K562 (cell line): Measurements from ENCODE around the gene TBL1X. TPM values are rescaled to one million over a fixed set of nuclear protein-coding genes. Genes with fewer than 3 reads are reported as not detected.
A peak's percentile ranks its signal among the peaks of the same experiment; 100 is the strongest.

Experiments
- ARID2 ChIP-seq: fragments of 450-650 bp; IDR thresholded peaks from 2 replicates; pipeline ENCODE4 v1.6.1; 2017; ENCODE audit warnings: antibody characterized with exemption, mild to moderate bottlenecking
- FOXP4 ChIP-seq: sonication (generic); formaldehyde crosslinking; IDR thresholded peaks from 2 replicates; pipeline ENCODE4 v1.8.0; 2022; ENCODE audit warnings: mild to moderate bottlenecking, missing genetic modification reagents, borderline replicate concordance
- HDAC2 ChIP-seq: fragments of 450-650 bp; IDR thresholded peaks from 2 replicates; pipeline ENCODE4 v1.6.1; 2016; ENCODE audit warnings: mild to moderate bottlenecking
- HNRNPUL1 ChIP-seq: fragments of 200-400 bp; formaldehyde crosslinking; IDR thresholded peaks from 2 replicates; pipeline ENCODE4 v1.6.1; 2017; ENCODE audit warnings: low read length
- KDM2B ChIP-seq: fragments of 250-450 bp; sonication (Bioruptor Pico); IDR thresholded peaks from 2 replicates; pipeline ENCODE4 v1.8.0; 2021; ENCODE audit warnings: mild to moderate bottlenecking, moderate library complexity
- MEF2D ChIP-seq: conservative IDR thresholded peaks from 2 replicates; pipeline ENCODE4 v1.6.1; 2016; ENCODE audit warnings: low read depth, missing genetic modification characterization, missing compliant biosample characterization
- MTF1 ChIP-seq: fragments of 250-450 bp; sonication (Bioruptor Pico); IDR thresholded peaks from 2 replicates; pipeline ENCODE4 v1.9.0; 2021; ENCODE audit warnings: moderate library complexity, mild to moderate bottlenecking, inconsistent platforms, borderline replicate concordance
- NFRKB ChIP-seq: fragments of 450-650 bp; IDR thresholded peaks from 2 replicates; pipeline ENCODE4 v1.6.1; 2016; ENCODE audit warnings: low read depth
- PTRF ChIP-seq: fragments of 450-650 bp; IDR thresholded peaks from 2 replicates; pipeline ENCODE4 v1.6.1; 2016; ENCODE audit warnings: mild to moderate bottlenecking, missing genetic modification characterization, missing compliant biosample characterization
- RB1 ChIP-seq: fragments of 450-650 bp; IDR thresholded peaks from 2 replicates; pipeline ENCODE4 v1.6.1; 2017; ENCODE audit warnings: low read depth, mild to moderate bottlenecking
- U2AF2 ChIP-seq: fragments of 200-400 bp; formaldehyde crosslinking; optimal IDR thresholded peaks from 2 replicates; pipeline ENCODE3; 2017; ENCODE audit warnings: low read depth, mild to moderate bottlenecking, low read length
- ZC3H11A ChIP-seq: IDR thresholded peaks from 2 replicates; pipeline ENCODE4 v1.6.1; 2012; ENCODE audit warnings: low read depth, low read length, improper control_type of control experiment
- ZNF347 ChIP-seq: fragments of 450-650 bp; formaldehyde crosslinking; IDR thresholded peaks from 2 replicates; pipeline ENCODE4 v1.4.0; 2020; ENCODE audit warnings: low read depth, mild to moderate bottlenecking, moderate library complexity
- ZNF384 ChIP-seq: IDR thresholded peaks from 2 replicates; pipeline ENCODE4 v1.6.1; 2012; ENCODE audit warnings: low read depth, low read length, improper control_type of control experiment
- ZNF586 ChIP-seq: fragments of 450-650 bp; formaldehyde crosslinking; conservative IDR thresholded peaks from 2 replicates; pipeline ENCODE4 v1.4.0; 2020; ENCODE audit warnings: mild to moderate bottlenecking, moderate library complexity
- ZNF609 ChIP-seq: sonication (generic); formaldehyde crosslinking; IDR thresholded peaks from 2 replicates; pipeline ENCODE4 v1.8.1; 2023; ENCODE audit warnings: missing genetic modification reagents, mild to moderate bottlenecking, borderline replicate concordance
- polyA plus RNA-seq, 8 experiments: library from polyadenylated mRNA; depleted of rRNA in 4 of 8; stranded (reverse) in 5 of 8; unstranded in 3 of 8; fragments of >200 nt; fragmentation: Nextera tagmentation in 2 of 8; fragmentation: Illumina TruSeq in 1 of 8; extraction: Ambion mirVana in 2 of 8; extraction: Trizol in 1 of 8; gene quantifications; 2 replicates each; pipeline versions ENCODE4 v1.2.1 to v1.2.3, GENCODE V29; 2011 to 2014; ENCODE audit warnings: inconsistent platforms in 1 of 8, missing spikeins in 1 of 8
- total RNA-seq, 7 experiments: library from RNA; depleted of rRNA in 6 of 7; stranded (reverse); fragments of >200 nt in 6 of 7; fragmentation: Illumina TruSeq in 2 of 7; extraction: Trizol in 2 of 7; gene quantifications; 2 replicates each; pipeline versions ENCODE4 v1.2.1 to v1.2.3, GENCODE V29; 2011 to 2021; ENCODE audit warnings: low replicate concordance in 1 of 7
- TF ChIP-seq, protein P1 (sequence below): fragments of 250-450 bp; sonication (Bioruptor Pico); IDR thresholded peaks from 2 replicates; pipeline ENCODE4 v1.4.0; 2020
- TF ChIP-seq, protein P2 (sequence below): fragments of 450-650 bp; IDR thresholded peaks from 2 replicates; pipeline ENCODE4 v1.6.1; 2016; ENCODE audit warnings: low read depth, mild to moderate bottlenecking, moderate library complexity
- TF ChIP-seq, protein P3 (sequence below), 2 experiments: fragments of 450-650 bp; IDR thresholded peaks; 2 replicates each; pipeline ENCODE4 v1.6.1; 2016

TBL1X gene
- total and polyA plus RNA-seq, 9 of the 15 experiments (the other 6 are each of a cell fraction or from before 2014, with no cell fraction given): 6.0 to 49.6 (median 19.7) TPM

DNA sequence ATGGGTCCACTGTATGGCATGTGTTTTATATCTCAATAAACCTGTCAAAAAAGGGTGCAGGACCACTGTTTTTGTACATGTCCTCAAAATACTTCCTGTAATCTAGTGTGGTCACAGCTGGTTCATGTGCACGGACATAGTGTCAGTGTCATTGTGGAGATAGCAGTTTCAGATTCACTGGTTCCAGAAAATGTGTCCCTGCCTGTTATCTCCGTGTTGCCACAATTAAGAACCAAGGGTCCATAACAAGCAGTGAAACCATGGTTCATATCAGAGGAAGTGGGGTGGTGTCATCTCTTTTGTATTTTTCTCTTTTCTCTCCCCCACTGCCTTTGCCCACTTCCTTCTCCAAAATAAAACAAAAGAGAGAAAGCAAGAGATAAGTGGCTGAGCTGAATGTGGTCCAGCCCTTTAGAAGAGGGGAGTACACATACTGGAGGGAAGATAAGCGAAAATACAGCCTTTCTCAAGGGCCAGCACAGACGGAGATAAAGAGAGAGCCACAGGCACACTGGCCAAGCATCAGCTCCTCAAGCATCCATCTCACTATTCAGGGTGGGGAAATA is 51.2 kb downstream of the TBL1X start (continued):
- TF ChIP-seq, protein P1, sequence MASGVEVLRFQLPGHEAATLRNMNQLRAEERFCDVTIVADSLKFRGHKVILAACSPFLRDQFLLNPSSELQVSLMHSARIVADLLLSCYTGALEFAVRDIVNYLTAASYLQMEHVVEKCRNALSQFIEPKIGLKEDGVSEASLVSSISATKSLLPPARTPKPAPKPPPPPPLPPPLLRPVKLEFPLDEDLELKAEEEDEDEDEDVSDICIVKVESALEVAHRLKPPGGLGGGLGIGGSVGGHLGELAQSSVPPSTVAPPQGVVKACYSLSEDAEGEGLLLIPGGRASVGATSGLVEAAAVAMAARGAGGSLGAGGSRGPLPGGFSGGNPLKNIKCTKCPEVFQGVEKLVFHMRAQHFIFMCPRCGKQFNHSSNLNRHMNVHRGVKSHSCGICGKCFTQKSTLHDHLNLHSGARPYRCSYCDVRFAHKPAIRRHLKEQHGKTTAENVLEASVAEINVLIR (CRISPR knock-in tag): no peak
- TF ChIP-seq MTF1 (no peak), HNRNPUL1 (no peak), RB1 (no peak), ZNF384 (no peak), ZNF586 (CRISPR knock-in tag) (no peak), U2AF2 (no peak), ZNF347 (CRISPR knock-in tag) (no peak), NFRKB (no peak), ARID2 (no peak), FOXP4 (CRISPR knock-in tag) (no peak), MEF2D (tag) (peak; percentile 67), KDM2B (CRISPR knock-in tag) (no peak), ZNF609 (no peak), HDAC2 (peak; percentile 90), ZC3H11A (no peak), PTRF (tag) (no peak)
- TF ChIP-seq, protein P2, sequence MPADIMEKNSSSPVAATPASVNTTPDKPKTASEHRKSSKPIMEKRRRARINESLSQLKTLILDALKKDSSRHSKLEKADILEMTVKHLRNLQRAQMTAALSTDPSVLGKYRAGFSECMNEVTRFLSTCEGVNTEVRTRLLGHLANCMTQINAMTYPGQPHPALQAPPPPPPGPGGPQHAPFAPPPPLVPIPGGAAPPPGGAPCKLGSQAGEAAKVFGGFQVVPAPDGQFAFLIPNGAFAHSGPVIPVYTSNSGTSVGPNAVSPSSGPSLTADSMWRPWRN: peak; percentile 50; the same call in 1 of the 2 replicates
- TF ChIP-seq, protein P3, sequence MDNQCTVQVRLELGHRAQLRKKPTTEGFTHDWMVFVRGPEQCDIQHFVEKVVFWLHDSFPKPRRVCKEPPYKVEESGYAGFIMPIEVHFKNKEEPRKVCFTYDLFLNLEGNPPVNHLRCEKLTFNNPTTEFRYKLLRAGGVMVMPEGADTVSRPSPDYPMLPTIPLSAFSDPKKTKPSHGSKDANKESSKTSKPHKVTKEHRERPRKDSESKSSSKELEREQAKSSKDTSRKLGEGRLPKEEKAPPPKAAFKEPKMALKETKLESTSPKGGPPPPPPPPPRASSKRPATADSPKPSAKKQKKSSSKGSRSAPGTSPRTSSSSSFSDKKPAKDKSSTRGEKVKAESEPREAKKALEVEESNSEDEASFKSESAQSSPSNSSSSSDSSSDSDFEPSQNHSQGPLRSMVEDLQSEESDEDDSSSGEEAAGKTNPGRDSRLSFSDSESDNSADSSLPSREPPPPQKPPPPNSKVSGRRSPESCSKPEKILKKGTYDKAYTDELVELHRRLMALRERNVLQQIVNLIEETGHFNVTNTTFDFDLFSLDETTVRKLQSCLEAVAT (IDR thresholded peaks at IDR 0.05): no peak
